MCF 10A (cell line): Measurements from ENCODE around the gene HHIP. TPM values are rescaled to one million over a fixed set of nuclear protein-coding genes. Genes with fewer than 3 reads are reported as not detected.

Experiments
- BruUV-seq: library from RNA; stranded (reverse); fragments of 400-500 nt; replicated peaks from 2 replicates; lab custom pipeline; 2021; lab: Mats Ljungman, UMichigan
- CTCF ChIA-PET: fragments of 300-600 bp; sonication (Branson Sonifier 250); formaldehyde crosslinking; extraction: SDS; loops from one replicate; lab custom pipeline; 2021; ENCODE audit warnings: antibody characterized with exemption, inconsistent platforms; lab: Yijun Ruan, JAX
- POLR2A ChIA-PET: fragments of 300-600, 350-650 bp; sonication (Branson Sonifier 250); formaldehyde crosslinking; extraction: SDS; loops from one replicate; lab custom pipeline; 2020; ENCODE audit warnings: antibody characterized with exemption, inconsistent platforms; lab: Yijun Ruan, JAX
- DNase-seq: peaks from one replicate; pipeline ENCODE4 v3.0.0-alpha.2; 2018; ENCODE audit not compliant: unreplicated experiment
- H3K27ac Mint-ChIP-seq: one replicate; pipeline ENCODE4 v1.8.0; 2022; ENCODE audit warnings: mild to moderate bottlenecking, low read depth, mixed read lengths; ENCODE audit not compliant: unreplicated experiment
- H3K27me3 Mint-ChIP-seq: one replicate; pipeline ENCODE4 v1.8.0; 2022; ENCODE audit warnings: mixed read lengths; ENCODE audit not compliant: insufficient read depth, unreplicated experiment
- H3K36me3 Mint-ChIP-seq: one replicate; pipeline ENCODE4 v1.8.0; 2022; ENCODE audit warnings: mild to moderate bottlenecking, moderate library complexity, mixed read lengths; ENCODE audit not compliant: insufficient read depth, unreplicated experiment
- H3K4me1 Mint-ChIP-seq: one replicate; pipeline ENCODE4 v1.8.0; 2022; ENCODE audit warnings: mixed read lengths; ENCODE audit not compliant: insufficient read depth, unreplicated experiment
- H3K4me3 Mint-ChIP-seq: one replicate; pipeline ENCODE4 v1.8.0; 2022; ENCODE audit warnings: mild to moderate bottlenecking, moderate library complexity, mixed read lengths; ENCODE audit not compliant: unreplicated experiment
- H3K9me3 Mint-ChIP-seq: one replicate; pipeline ENCODE4 v1.8.0; 2022; ENCODE audit warnings: mixed read lengths; ENCODE audit not compliant: unreplicated experiment
- intact Hi-C: fragments of 100-400 bp; cut with micrococcal nuclease; formaldehyde crosslinking; loops from 2 replicates; pipeline ENCODE4 v1.14.1; 2022
- total RNA-seq: library from RNA; stranded (reverse); gene quantifications from 2 replicates; pipeline ENCODE4 v1.2.3, GENCODE V29; 2022
- TF ChIP-seq, protein P1 (sequence below): fragments of 200-600 bp; IDR thresholded peaks from one replicate; pipeline ENCODE4 v1.8.0; 2022; ENCODE audit warnings: antibody characterized with exemption, mild to moderate bottlenecking; ENCODE audit not compliant: unreplicated experiment

HHIP gene
- total RNA-seq, 1 experiment from 2014 or later: 0.12 TPM

DNA sequence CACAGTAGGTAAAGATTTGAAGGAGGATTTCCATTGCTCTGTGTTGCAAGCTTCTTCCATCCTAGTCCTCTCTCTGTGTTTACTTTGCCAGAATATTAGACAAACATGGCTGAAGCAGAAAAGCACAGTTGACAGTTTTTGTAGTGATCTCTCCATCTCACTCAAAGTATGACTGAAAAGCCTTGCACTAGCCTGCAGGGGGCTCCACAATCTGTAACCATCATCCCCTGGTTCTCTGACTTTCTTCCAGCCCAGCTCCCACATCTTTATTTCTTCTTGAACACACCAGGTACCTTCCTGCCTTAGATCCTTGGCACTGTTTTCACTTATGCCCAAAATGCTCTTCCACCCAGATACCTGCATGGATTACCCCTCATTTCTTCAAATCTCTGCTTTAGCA, 34.1 kb upstream of the HHIP start:
- H3K27ac Mint-ChIP-seq: no peak overlapping the region
- BruUV-seq: no TSS peak
- TF ChIP-seq, protein P1, sequence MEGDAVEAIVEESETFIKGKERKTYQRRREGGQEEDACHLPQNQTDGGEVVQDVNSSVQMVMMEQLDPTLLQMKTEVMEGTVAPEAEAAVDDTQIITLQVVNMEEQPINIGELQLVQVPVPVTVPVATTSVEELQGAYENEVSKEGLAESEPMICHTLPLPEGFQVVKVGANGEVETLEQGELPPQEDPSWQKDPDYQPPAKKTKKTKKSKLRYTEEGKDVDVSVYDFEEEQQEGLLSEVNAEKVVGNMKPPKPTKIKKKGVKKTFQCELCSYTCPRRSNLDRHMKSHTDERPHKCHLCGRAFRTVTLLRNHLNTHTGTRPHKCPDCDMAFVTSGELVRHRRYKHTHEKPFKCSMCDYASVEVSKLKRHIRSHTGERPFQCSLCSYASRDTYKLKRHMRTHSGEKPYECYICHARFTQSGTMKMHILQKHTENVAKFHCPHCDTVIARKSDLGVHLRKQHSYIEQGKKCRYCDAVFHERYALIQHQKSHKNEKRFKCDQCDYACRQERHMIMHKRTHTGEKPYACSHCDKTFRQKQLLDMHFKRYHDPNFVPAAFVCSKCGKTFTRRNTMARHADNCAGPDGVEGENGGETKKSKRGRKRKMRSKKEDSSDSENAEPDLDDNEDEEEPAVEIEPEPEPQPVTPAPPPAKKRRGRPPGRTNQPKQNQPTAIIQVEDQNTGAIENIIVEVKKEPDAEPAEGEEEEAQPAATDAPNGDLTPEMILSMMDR: no peak
- no peak overlapping the region for H3K4me3 Mint-ChIP-seq
- H3K4me1 Mint-ChIP-seq: peaks cover 4% of the 10 kb centered on the region
- no peaks in the 10 kb centered on the region for H3K9me3 Mint-ChIP-seq
- no peaks in the 10 kb centered on the region for H3K36me3 Mint-ChIP-seq
- POLR2A ChIA-PET: no interaction called here
- peak; percentile 36 for DNase-seq
- intact Hi-C loops: no loop called here
- CTCF ChIA-PET: no interaction called here
- H3K27me3 Mint-ChIP-seq: no peaks in the 10 kb centered on the region

DNA sequence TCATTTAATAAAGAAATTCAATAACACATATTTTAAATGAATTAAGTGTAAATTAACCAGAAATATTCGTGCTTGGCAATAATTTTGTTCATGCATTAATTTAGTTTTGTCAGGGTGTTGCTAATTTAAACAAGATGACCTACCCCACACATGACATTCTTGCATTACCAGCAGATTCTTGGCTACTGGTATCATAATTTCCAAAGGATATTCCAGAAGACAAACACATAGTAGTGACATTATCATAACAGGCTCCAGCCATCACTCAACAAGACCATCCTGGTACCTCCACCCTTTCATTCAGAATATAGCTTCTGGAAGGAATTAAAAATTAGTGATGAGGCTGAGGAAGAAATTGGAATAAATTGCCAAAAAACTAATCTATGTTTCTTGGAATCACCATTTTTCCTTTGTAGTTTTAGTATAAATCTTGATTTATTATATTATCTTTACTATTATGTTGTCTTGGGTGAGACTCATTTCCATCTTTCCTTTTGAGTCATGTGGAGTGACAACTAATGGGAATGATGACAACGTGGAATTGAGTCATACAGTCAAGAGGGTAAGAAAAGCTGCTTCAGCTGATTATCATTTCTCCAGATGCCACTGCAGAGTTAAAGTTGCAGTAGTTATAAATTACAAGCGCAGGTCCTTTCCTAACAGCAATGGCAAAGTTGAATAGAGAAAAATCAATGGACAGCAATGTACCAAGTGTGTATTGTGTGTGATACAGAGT, 30.9 kb upstream of the HHIP start:
- no TSS peak for BruUV-seq
- POLR2A ChIA-PET: no interaction called here
- Mint-ChIP-seq H3K27ac (no peak overlapping the region), H3K4me1 (peaks cover 4% of the 10 kb centered on the region), H3K4me3 (no peak overlapping the region), H3K36me3 (no peaks in the 10 kb centered on the region), H3K27me3 (no peaks in the 10 kb centered on the region), H3K9me3 (no peaks in the 10 kb centered on the region)
- DNase-seq: peak; percentile 8
- intact Hi-C loops: no loop called here
- CTCF ChIA-PET: no interaction called here
- TF ChIP-seq, protein P1: no peak

DNA sequence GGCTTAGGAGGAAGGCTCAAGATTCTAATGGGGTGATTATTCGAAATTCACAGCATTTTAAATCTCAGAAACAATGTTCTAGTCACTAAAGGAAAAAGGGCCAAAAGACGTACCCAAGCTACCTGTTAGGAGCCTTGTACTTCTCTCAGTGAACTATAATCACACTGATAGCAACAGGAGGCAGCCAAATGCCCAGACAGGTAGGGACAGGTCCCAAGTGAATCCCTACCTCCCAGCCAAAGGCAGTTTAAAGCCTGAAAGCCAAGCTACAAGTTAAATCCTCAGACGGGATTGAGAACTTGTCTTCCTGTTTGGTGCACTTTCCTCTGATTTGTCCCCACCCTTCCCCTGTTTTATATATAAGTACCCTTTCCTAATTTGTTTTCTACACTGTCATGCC, 24.3 kb upstream of the HHIP start:
- DNase-seq: no peak
- Mint-ChIP-seq H3K4me3 (no peak overlapping the region), H3K9me3 (no peaks in the 10 kb centered on the region), H3K36me3 (no peaks in the 10 kb centered on the region), H3K4me1 (no peaks in the 10 kb centered on the region), H3K27ac (no peak overlapping the region), H3K27me3 (no peaks in the 10 kb centered on the region)
- TF ChIP-seq, protein P1: no peak
- POLR2A ChIA-PET: interaction anchor here (0.7 kb wide), 1 partner anchor 255 kb away, joined by 3 read pairs; no protein-coding TSS in a partner anchor
- CTCF ChIA-PET: interaction anchor here (0.6 to 0.7 kb wide), 2 partner anchors 30 to 442 kb away, joined by 3 to 5 read pairs; no protein-coding TSS in a partner anchor
- no TSS peak for BruUV-seq
- intact Hi-C loops: no loop called here

DNA sequence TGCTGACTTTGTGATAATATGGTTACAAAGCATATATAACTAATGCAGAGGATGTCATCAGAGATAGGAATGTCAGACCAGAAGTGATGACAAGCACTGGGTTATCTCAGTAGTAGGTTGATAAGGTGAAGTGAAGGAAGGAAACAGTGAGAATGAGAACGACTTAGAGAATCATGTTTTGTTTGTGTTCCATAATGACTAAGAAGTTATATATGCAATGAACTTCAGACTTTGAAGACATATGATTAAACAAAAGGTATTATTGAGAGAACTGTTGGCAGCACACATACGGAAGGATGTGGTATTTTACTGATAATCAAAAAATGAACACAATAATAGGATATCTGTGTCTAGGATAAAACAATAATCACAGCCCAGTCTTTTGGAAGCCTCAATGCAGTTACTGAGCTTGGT, 18.3 kb upstream of the HHIP start:
- DNase-seq: no peak
- BruUV-seq: no TSS peak
- TF ChIP-seq, protein P1: no peak
- CTCF ChIA-PET: interaction anchor here (0.8 kb wide), 1 partner anchor 35 kb away, joined by 3 read pairs; no protein-coding TSS in a partner anchor
- no peaks in the 10 kb centered on the region for H3K9me3 Mint-ChIP-seq
- intact Hi-C loops: no loop called here
- H3K4me1 Mint-ChIP-seq: no peaks in the 10 kb centered on the region
- H3K4me3 Mint-ChIP-seq: no peak overlapping the region
- no peak overlapping the region for H3K27ac Mint-ChIP-seq
- no peaks in the 10 kb centered on the region for H3K36me3 Mint-ChIP-seq
- POLR2A ChIA-PET: no interaction called here
- H3K27me3 Mint-ChIP-seq: no peaks in the 10 kb centered on the region
